SK-N-SH (cell line): ENCODE data around the gene PLIN5. TPM values are rescaled to one million over a fixed set of nuclear protein-coding genes. Genes with fewer than 3 reads are reported as not detected.

Experiments used
- CTCF ChIA-PET: fragments of 300-600, 350-600 bp; formaldehyde crosslinking; extraction: SDS; loops from one replicate; lab custom pipeline; 2021; lab: Yijun Ruan, JAX
- POLR2A ChIA-PET: fragments of 350-600 bp; sonication (Branson Sonifier 250); formaldehyde crosslinking; extraction: SDS; loops from one replicate; lab custom pipeline; 2020; ENCODE audit warnings: antibody characterized with exemption, inconsistent platforms; lab: Yijun Ruan, JAX
- DNase-seq: peaks from one replicate; pipeline ENCODE4 v3.0.0; 2012
- H2AFZ ChIP-seq: fragments of 200-600 bp; sonication (generic); 2 replicates; pipeline ENCODE4 v1.8.1; 2016; ENCODE audit warnings: antibody characterized with exemption, mild to moderate bottlenecking, low read depth
- H3F3A ChIP-seq: fragments of 200-600 bp; sonication (generic); replicated peaks from 2 replicates; pipeline ENCODE3; 2016; ENCODE audit warnings: antibody characterized with exemption, mild to moderate bottlenecking; ENCODE audit not compliant: insufficient read depth
- H3K27ac ChIP-seq, 2 experiments: fragments of 200-500 bp in 1 of 2; fragments of 200-600 bp in 1 of 2; sonication (Bioruptor generic) in 1 of 2; sonication (generic), shearing (Covaris generic) in 1 of 2; 2 replicates each; pipeline versions ENCODE4 v1.5.1 to v1.6.1; 2014 to 2016; ENCODE audit warnings: low read depth in 2 of 2, inconsistent platforms in 1 of 2, low read length in 1 of 2, mild to moderate bottlenecking in 1 of 2, mixed read lengths in 1 of 2
- H3K27me3 ChIP-seq: fragments of 200-600 bp; sonication (generic), shearing (Covaris generic); 2 replicates; pipeline ENCODE4 v1.6.1; 2016; ENCODE audit warnings: mixed run types; ENCODE audit not compliant: insufficient read depth
- H3K36me3 ChIP-seq, 2 experiments: fragments of 200-500 bp in 1 of 2; fragments of 200-600 bp in 1 of 2; sonication (Bioruptor generic) in 1 of 2; sonication (generic) in 1 of 2; replicated peaks in 1 of 2; 2 replicates each; pipeline versions ENCODE3 to v1.5.1; 2014 to 2016; ENCODE audit warnings: low read length in 1 of 2, mild to moderate bottlenecking in 1 of 2; ENCODE audit not compliant: insufficient read depth in 2 of 2, control insufficient read depth in 1 of 2
- H3K4me1 ChIP-seq, 2 experiments: fragments of 200-500 bp in 1 of 2; fragments of 200-600 bp in 1 of 2; sonication (Bioruptor generic) in 1 of 2; sonication (generic), shearing (Covaris generic) in 1 of 2; 2 replicates each; pipeline versions ENCODE4 v1.5.1 to v1.6.1; 2014 to 2016; ENCODE audit warnings: low read depth in 1 of 2, low read length in 1 of 2, mixed run types in 1 of 2; ENCODE audit not compliant: insufficient read depth in 2 of 2, control insufficient read depth in 1 of 2
- H3K4me2 ChIP-seq: fragments of 200-600 bp; sonication (generic), shearing (Covaris generic); 2 replicates; pipeline ENCODE4 v1.6.1; 2017; ENCODE audit warnings: mixed run types
- H3K4me3 ChIP-seq, 2 experiments: fragments of 200-500 bp in 1 of 2; fragments of 200-600 bp in 1 of 2; sonication (Bioruptor generic) in 1 of 2; sonication (generic), shearing (Covaris generic) in 1 of 2; 2 replicates each; pipeline versions ENCODE4 v1.5.1 to v1.8.1; 2014 to 2016; ENCODE audit warnings: low read depth in 2 of 2, inconsistent platforms in 1 of 2, low read length in 1 of 2, mild to moderate bottlenecking in 1 of 2, mixed read lengths in 1 of 2, moderate library complexity in 1 of 2
- H3K79me2 ChIP-seq: fragments of 200-600 bp; sonication (generic); 2 replicates; pipeline ENCODE4 v1.8.1; 2017; ENCODE audit warnings: mild to moderate bottlenecking; ENCODE audit not compliant: insufficient read depth
- H3K9ac ChIP-seq: fragments of 200-600 bp; sonication (generic); 2 replicates; pipeline ENCODE4 v1.6.1; 2017; ENCODE audit warnings: mixed run types
- H3K9me2 ChIP-seq: fragments of 200-600 bp; sonication (generic); 2 replicates; pipeline ENCODE4 v1.6.1; 2017; ENCODE audit warnings: mixed run types
- H3K9me3 ChIP-seq: fragments of 200-600 bp; sonication (generic); 2 replicates; pipeline ENCODE4 v1.6.1; 2017; ENCODE audit warnings: mixed run types, mild to moderate bottlenecking, moderate library complexity
- H4K20me1 ChIP-seq: fragments of 200-600 bp; sonication (generic); 2 replicates; pipeline ENCODE4 v1.6.1; 2017; ENCODE audit warnings: mild to moderate bottlenecking, mixed run types; ENCODE audit not compliant: insufficient read depth
- CHD2 ChIP-seq: fragments of 150-350 bp; IDR thresholded peaks from 2 replicates; pipeline ENCODE4 v1.6.1; 2018; ENCODE audit warnings: low read length; ENCODE audit not compliant: partially characterized antibody
- CTCF ChIP-seq: fragments of 200-600 bp; sonication (generic); IDR thresholded peaks from 2 replicates; pipeline ENCODE4 v1.6.1; 2017; ENCODE audit warnings: antibody characterized with exemption, mild to moderate bottlenecking, moderate library complexity
- ELF1 ChIP-seq: IDR thresholded peaks from 2 replicates; pipeline ENCODE4 v1.4.0; 2012
- FOSL2 ChIP-seq: IDR thresholded peaks from 2 replicates; pipeline ENCODE4 v1.4.0; 2012; ENCODE audit warnings: low read depth, mild to moderate bottlenecking, moderate library complexity, borderline replicate concordance
- GATA2 ChIP-seq: sonication (generic); formaldehyde crosslinking; IDR thresholded peaks from 2 replicates; pipeline ENCODE4 v1.5.0; 2020; ENCODE audit warnings: mild to moderate bottlenecking, missing genetic modification reagents
- JUND ChIP-seq: IDR thresholded peaks from 2 replicates; pipeline ENCODE4 v1.4.0; 2012
- MEF2A ChIP-seq: IDR thresholded peaks from 2 replicates; pipeline ENCODE4 v1.4.0; 2012; ENCODE audit warnings: low read depth, borderline replicate concordance
- MXI1 ChIP-seq: IDR thresholded peaks from 2 replicates; pipeline ENCODE4 v1.6.1; 2012; ENCODE audit warnings: mild to moderate bottlenecking, low read depth, low read length, improper control_type of control experiment
- RAD21 ChIP-seq: IDR thresholded peaks from 2 replicates; pipeline ENCODE4 v1.6.1; 2012; ENCODE audit warnings: mild to moderate bottlenecking, low read length
- RCOR1 ChIP-seq: fragments of 150-350 bp; IDR thresholded peaks from 2 replicates; pipeline ENCODE4 v1.6.1; 2017; ENCODE audit warnings: antibody characterized with exemption, low read length
- REST ChIP-seq: IDR thresholded peaks from 2 replicates; pipeline ENCODE4 v1.6.1; 2012; ENCODE audit warnings: mild to moderate bottlenecking, low read depth, low read length, moderate library complexity
- RFX5 ChIP-seq: IDR thresholded peaks from 2 replicates; pipeline ENCODE4 v1.6.1; 2012; ENCODE audit warnings: mild to moderate bottlenecking, improper control_type of control experiment, low read length
- RXRA ChIP-seq: IDR thresholded peaks from 2 replicates; pipeline ENCODE4 v1.4.0; 2012; ENCODE audit warnings: low read depth, mild to moderate bottlenecking, borderline replicate concordance
- SIN3A ChIP-seq: IDR thresholded peaks from 2 replicates; pipeline ENCODE4 v1.6.1; 2012; ENCODE audit warnings: low read depth, mild to moderate bottlenecking, low read length, moderate library complexity, borderline replicate concordance
- SMC3 ChIP-seq: IDR thresholded peaks from 2 replicates; pipeline ENCODE4 v1.6.1; 2012; ENCODE audit warnings: low read depth, low read length, improper control_type of control experiment
- TAF1 ChIP-seq: IDR thresholded peaks from 2 replicates; pipeline ENCODE4 v1.6.1; 2012; ENCODE audit warnings: low read depth, mild to moderate bottlenecking, low read length, moderate library complexity, borderline replicate concordance
- TCF12 ChIP-seq: IDR thresholded peaks from 2 replicates; pipeline ENCODE4 v1.4.0; 2012
- TEAD4 ChIP-seq: IDR thresholded peaks from 2 replicates; pipeline ENCODE4 v1.4.0; 2012; ENCODE audit warnings: mild to moderate bottlenecking, borderline replicate concordance; ENCODE audit not compliant: insufficient read depth
- USF2 ChIP-seq: fragments of 150-350 bp; IDR thresholded peaks from 2 replicates; pipeline ENCODE4 v1.6.1; 2017; ENCODE audit warnings: antibody characterized with exemption, low read length, low read depth, borderline replicate concordance
- YY1 ChIP-seq: IDR thresholded peaks from 2 replicates; pipeline ENCODE4 v1.4.0; 2012; ENCODE audit warnings: low read depth, mild to moderate bottlenecking
- ZBTB33 ChIP-seq: IDR thresholded peaks from 2 replicates; pipeline ENCODE4 v1.4.0; 2012; ENCODE audit warnings: low read depth, borderline replicate concordance
- WGBS: methylation state at CpG from one replicate; pipeline ENCODE4 v1.1.6; 2017; ENCODE audit warnings: low lambda C conversion rate; 5-methylcytosine and 5-hydroxymethylcytosine counted together
- polyA plus RNA-seq, 3 experiments: library from polyadenylated mRNA; depleted of rRNA; stranded (reverse); fragments of >200 nt; gene quantifications; 2 replicates each; pipeline ENCODE4 v1.2.3, GENCODE V29; 2012

PLIN5 gene
- polyA plus RNA-seq, 1 of the 3 experiments (the other 2 are of a cell fraction) = 0.59 TPM

- Histone ChIP-seq H3K9me3 (no peaks in the 10 kb centered on the region), H3K36me3 (peaks cover 7 to 48% of the 10 kb centered on the region in 2 experiments), H3K4me3 (no peak overlapping the region), H3K9ac (no peak overlapping the region), H3K27me3 (no peaks in the 10 kb centered on the region), H3K27ac (no peak overlapping the region), H3F3A (no peaks in the 10 kb centered on the region), H2AFZ (no peak overlapping the region), H3K9me2 (no peaks in the 10 kb centered on the region), H3K79me2 (no peaks in the 10 kb centered on the region), H3K4me2 (no peak overlapping the region), H3K4me1 (no peaks in the 10 kb centered on the region), H4K20me1 (no peaks in the 10 kb centered on the region)
- no peak for DNase-seq
- 93% methylated on average over 8 of the region's 18 CpGs for WGBS
- POLR2A ChIA-PET = no interaction called here
- CTCF ChIA-PET = interaction anchor here (2.7 kb wide), 1 partner anchor 28 kb away, joined by 11 read pairs; no protein-coding TSS in a partner anchor
- TF ChIP-seq REST (no peak), RCOR1 (no peak), SMC3 (no peak), RFX5 (no peak), TAF1 (no peak)
Measured at GRCh38 chr19:4496304-4496703, 38.7 kb downstream of the PLIN5 start.

- no peaks in the 10 kb centered on the region for H3K9me2 ChIP-seq
- H3K27me3 ChIP-seq = no peaks in the 10 kb centered on the region
- WGBS = 95% methylated on average over 6 of the region's 12 CpGs
- POLR2A ChIA-PET = no interaction called here
- no peak overlapping the region for H3K27ac ChIP-seq
- no peaks in the 10 kb centered on the region for H3K79me2 ChIP-seq
- H2AFZ ChIP-seq = no peak overlapping the region
- no peak for TF ChIP-seq TAF1
- TF ChIP-seq JUND = no peak
- TF ChIP-seq MXI1 = no peak
- TF ChIP-seq GATA2 = no peak
- TF ChIP-seq RXRA = no peak
- TF ChIP-seq FOSL2 = no peak
- no peak for TF ChIP-seq ELF1
- TF ChIP-seq TCF12 = no peak
- TF ChIP-seq YY1 = no peak
- TF ChIP-seq TEAD4 = no peak
- TF ChIP-seq CTCF = no peak
- no peak for TF ChIP-seq CHD2
- TF ChIP-seq SIN3A = no peak
- TF ChIP-seq ZBTB33 = no peak
- TF ChIP-seq RAD21 = no peak
- no peak for TF ChIP-seq MEF2A
- TF ChIP-seq USF2 = no peak
- TF ChIP-seq SMC3 = no peak
- TF ChIP-seq, all 33 proteins: peak for 0
- H3K36me3 ChIP-seq = peaks cover 9 to 44% of the 10 kb centered on the region in 2 experiments
- H3K4me1 ChIP-seq = no peaks in the 10 kb centered on the region
- CTCF ChIA-PET = interaction anchor here (2.7 kb wide), 1 partner anchor 29 kb away, joined by 11 read pairs; no protein-coding TSS in a partner anchor
- H3K9ac ChIP-seq = no peak overlapping the region
- H3F3A ChIP-seq = no peaks in the 10 kb centered on the region
- no peak overlapping the region for H3K4me2 ChIP-seq
- no peak overlapping the region for H3K4me3 ChIP-seq
- DNase-seq = no peak
- no peaks in the 10 kb centered on the region for H4K20me1 ChIP-seq
- H3K9me3 ChIP-seq = no peaks in the 10 kb centered on the region
Measured at GRCh38 chr19:4495471-4495870, 39.6 kb downstream of the PLIN5 start.
